Chondrocyte (in vitro differentiated cells): ENCODE data around the gene GLIPR1. TPM values are rescaled to one million over a fixed set of nuclear protein-coding genes. Genes with fewer than 3 reads are reported as not detected.
A peak's percentile ranks its signal among the peaks of the same experiment; 100 is the strongest.

Experiments used
- DNase-seq: peaks from one replicate; pipeline ENCODE4 v3.0.0; 2021; ENCODE audit warnings: mixed read lengths, low spot score
- H3K27ac Mint-ChIP-seq: one replicate; pipeline ENCODE4 v1.8.0; 2021; ENCODE audit warnings: mild to moderate bottlenecking, moderate library complexity, mixed read lengths; ENCODE audit not compliant: unreplicated experiment
- H3K27me3 Mint-ChIP-seq: 2 replicates; pipeline ENCODE4 v1.8.0; 2021; ENCODE audit warnings: low read depth, mixed read lengths
- H3K36me3 Mint-ChIP-seq: 2 replicates; pipeline ENCODE4 v1.8.0; 2021; ENCODE audit warnings: low read depth, mixed read lengths
- H3K4me1 Mint-ChIP-seq: 2 replicates; pipeline ENCODE4 v1.8.0; 2021; ENCODE audit warnings: low read depth, mild to moderate bottlenecking, mixed read lengths
- H3K4me3 Mint-ChIP-seq: one replicate; pipeline ENCODE4 v1.8.0; 2021; ENCODE audit warnings: mild to moderate bottlenecking, moderate library complexity, mixed read lengths; ENCODE audit not compliant: unreplicated experiment
- H3K9me3 Mint-ChIP-seq: 2 replicates; pipeline ENCODE4 v1.8.0; 2021; ENCODE audit warnings: low read depth, mixed read lengths
- total RNA-seq: library from RNA; stranded (reverse); gene quantifications from 3 replicates; pipeline ENCODE4 v1.2.1, GENCODE V29; 2021
- TF ChIP-seq, protein P1 (sequence below): fragments of 200-600 bp; sonication (generic); IDR thresholded peaks from 2 replicates; pipeline ENCODE4 v1.5.0; 2021; ENCODE audit warnings: antibody characterized with exemption, mild to moderate bottlenecking, moderate library complexity

The GLIPR1 gene
- total RNA-seq, 1 donor from 2014 or later = 123 TPM

DNA sequence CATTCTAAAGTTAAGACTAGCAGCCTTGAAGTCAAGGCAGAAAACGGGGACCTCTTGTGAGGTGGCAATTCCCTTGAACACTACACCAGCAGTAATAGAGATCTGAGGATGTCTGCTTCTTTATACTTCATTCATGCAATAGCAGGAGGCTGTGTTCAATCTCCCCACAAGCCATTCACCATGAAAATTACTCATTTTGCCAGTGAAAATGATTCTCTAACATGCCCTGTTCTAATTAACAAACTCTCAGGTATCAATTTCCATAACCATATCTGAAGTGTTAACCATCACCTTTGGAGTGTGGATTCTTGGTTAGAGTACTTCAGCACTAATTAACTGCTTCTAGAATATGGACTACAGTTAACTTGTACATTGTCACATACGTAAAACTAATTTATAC lies 3.4 kb upstream of the GLIPR1 start:
- Mint-ChIP-seq H3K36me3 (no peaks in the 10 kb centered on the region), H3K27ac (no peak overlapping the region), H3K4me1 (peaks cover 31% of the 10 kb centered on the region), H3K27me3 (no peaks in the 10 kb centered on the region), H3K9me3 (no peaks in the 10 kb centered on the region), H3K4me3 (no peak overlapping the region)
- DNase-seq = no peak
- TF ChIP-seq, protein P1, sequence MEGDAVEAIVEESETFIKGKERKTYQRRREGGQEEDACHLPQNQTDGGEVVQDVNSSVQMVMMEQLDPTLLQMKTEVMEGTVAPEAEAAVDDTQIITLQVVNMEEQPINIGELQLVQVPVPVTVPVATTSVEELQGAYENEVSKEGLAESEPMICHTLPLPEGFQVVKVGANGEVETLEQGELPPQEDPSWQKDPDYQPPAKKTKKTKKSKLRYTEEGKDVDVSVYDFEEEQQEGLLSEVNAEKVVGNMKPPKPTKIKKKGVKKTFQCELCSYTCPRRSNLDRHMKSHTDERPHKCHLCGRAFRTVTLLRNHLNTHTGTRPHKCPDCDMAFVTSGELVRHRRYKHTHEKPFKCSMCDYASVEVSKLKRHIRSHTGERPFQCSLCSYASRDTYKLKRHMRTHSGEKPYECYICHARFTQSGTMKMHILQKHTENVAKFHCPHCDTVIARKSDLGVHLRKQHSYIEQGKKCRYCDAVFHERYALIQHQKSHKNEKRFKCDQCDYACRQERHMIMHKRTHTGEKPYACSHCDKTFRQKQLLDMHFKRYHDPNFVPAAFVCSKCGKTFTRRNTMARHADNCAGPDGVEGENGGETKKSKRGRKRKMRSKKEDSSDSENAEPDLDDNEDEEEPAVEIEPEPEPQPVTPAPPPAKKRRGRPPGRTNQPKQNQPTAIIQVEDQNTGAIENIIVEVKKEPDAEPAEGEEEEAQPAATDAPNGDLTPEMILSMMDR = no peak

DNA sequence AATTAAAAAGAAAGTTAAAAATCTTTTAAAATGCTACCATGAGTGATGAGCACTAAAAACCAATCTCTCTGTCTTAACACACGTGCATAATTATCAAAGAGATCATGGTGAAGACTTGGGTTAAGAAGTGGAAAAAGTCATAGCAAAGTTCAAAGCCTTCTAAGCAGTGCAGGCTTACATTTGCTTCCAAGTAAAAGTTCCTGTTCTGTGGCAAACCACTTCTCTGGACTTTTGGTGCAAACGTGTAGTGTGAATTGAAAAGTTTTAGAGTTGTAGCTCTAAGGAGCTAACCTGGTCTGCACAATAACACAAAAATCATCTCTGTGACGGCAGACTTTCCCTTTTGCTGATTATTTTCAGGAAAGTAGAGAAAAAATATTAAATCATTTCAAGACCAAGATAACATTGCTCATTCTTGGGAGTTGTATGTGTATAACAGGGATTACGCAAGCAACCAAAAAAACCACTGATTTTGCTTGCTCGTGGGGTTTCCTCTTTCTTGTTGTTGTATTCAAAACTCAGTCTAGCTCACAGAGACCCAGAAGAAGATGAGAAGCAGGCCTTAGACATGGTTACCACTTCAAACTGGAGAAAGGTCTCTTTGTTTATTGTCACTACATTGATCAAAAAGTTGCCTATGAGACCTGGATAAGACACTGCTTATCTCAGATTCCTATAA lies 2.3 kb upstream of the GLIPR1 start:
- Mint-ChIP-seq H3K4me1 (peaks cover 38% of the 10 kb centered on the region), H3K27me3 (no peaks in the 10 kb centered on the region), H3K27ac (no peak overlapping the region), H3K9me3 (no peaks in the 10 kb centered on the region), H3K36me3 (no peaks in the 10 kb centered on the region), H3K4me3 (no peak overlapping the region)
- TF ChIP-seq, protein P1 = no peak
- no peak for DNase-seq

DNA sequence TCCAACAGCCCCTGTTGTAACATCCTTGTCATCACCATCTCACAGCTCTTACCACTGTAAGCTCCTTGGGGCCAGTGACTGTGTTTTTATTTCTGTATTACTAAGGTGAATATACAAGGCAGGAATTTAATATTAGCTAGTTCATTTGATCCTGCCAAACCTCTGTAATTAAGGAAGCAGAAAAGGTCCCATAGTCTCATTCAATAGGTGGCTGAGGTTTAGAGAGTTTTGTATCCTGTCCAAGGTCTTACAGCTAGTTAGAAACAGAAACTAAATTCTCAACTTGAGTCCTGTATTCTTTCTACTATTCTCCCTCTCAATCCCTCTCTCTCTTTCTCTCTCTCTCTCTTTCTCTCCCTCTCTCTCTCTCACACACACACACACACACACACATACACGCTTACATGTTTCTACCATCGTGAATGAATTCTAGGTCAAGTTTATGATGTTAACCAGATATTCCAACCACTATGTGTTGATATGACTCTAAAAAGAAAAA lies 543 bp upstream of the GLIPR1 start:
- Mint-ChIP-seq H3K9me3 (no peaks in the 10 kb centered on the region), H3K4me1 (peaks cover 56% of the 10 kb centered on the region), H3K4me3 (peak overlapping the region; percentile 92), H3K36me3 (peaks cover 6% of the 10 kb centered on the region), H3K27ac (peak overlapping the region; percentile 98), H3K27me3 (no peaks in the 10 kb centered on the region)
- TF ChIP-seq, protein P1 = no peak
- no peak for DNase-seq

DNA sequence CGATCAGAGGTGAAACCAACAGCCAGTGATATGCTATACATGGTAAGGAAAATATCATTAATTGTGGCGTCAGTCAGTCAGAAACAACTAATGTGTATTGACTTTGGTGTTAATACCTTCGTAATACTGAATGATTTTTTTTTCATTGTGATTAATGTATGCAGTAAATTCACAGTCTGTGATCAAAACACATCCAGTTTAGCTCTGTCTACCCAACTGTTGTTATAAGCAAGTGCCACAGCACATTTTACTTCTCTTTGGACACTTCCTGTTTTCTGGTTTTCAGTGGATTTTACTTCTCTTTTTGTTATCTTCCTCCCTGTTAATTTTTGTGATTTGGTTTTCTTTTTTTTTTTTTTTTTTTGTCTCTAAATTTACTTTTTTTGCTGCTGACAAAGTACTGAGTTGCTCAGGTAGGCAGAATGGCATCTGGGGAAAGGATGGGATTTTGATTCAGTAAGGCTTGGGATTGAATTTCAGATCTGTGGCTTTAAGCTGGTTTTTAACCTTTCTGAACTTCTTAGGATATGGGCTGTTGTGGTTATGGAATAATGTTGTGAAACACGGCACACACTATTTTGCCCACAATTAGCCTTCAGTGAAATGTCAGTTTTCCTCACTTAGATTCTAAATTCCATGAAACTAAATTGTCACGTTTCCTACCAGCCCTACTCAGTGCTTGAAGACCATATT lies 604 bp downstream of the GLIPR1 start:
- no peaks in the 10 kb centered on the region for H3K27me3 Mint-ChIP-seq
- TF ChIP-seq, protein P1 = no peak
- peaks cover 58% of the 10 kb centered on the region for H3K4me1 Mint-ChIP-seq
- H3K27ac Mint-ChIP-seq = peak overlapping the region; percentile 98
- no peaks in the 10 kb centered on the region for H3K9me3 Mint-ChIP-seq
- no peak for DNase-seq
- peaks cover 8% of the 10 kb centered on the region for H3K36me3 Mint-ChIP-seq
- peak overlapping the region; percentile 92 for H3K4me3 Mint-ChIP-seq

DNA sequence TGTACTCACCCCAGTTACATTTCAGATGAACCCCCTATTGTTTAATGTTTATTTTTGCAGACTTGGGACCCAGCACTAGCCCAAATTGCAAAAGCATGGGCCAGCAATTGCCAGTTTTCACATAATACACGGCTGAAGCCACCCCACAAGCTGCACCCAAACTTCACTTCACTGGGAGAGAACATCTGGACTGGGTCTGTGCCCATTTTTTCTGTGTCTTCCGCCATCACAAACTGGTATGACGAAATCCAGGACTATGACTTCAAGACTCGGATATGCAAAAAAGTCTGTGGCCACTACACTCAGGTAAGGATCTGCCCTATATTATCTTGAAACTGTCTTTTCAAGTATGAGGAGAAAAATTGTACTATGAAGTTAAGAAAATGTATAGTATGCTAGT lies 1.2 kb downstream of the GLIPR1 start:
- Mint-ChIP-seq H3K4me1 (peaks cover 63% of the 10 kb centered on the region), H3K36me3 (peaks cover 8% of the 10 kb centered on the region), H3K27me3 (no peaks in the 10 kb centered on the region), H3K4me3 (peak overlapping the region; percentile 92), H3K27ac (peak overlapping the region; percentile 98), H3K9me3 (no peaks in the 10 kb centered on the region)
- no peak for DNase-seq
- TF ChIP-seq, protein P1 = no peak
